Measurements from ENCODE around the gene SLC9A3. TPM values are rescaled to one million over a fixed set of nuclear protein-coding genes. Genes with fewer than 3 reads are reported as not detected.

SLC9A3 gene
- total RNA-seq, 1 donor from 2014 or later: 1.6 TPM

DNA sequence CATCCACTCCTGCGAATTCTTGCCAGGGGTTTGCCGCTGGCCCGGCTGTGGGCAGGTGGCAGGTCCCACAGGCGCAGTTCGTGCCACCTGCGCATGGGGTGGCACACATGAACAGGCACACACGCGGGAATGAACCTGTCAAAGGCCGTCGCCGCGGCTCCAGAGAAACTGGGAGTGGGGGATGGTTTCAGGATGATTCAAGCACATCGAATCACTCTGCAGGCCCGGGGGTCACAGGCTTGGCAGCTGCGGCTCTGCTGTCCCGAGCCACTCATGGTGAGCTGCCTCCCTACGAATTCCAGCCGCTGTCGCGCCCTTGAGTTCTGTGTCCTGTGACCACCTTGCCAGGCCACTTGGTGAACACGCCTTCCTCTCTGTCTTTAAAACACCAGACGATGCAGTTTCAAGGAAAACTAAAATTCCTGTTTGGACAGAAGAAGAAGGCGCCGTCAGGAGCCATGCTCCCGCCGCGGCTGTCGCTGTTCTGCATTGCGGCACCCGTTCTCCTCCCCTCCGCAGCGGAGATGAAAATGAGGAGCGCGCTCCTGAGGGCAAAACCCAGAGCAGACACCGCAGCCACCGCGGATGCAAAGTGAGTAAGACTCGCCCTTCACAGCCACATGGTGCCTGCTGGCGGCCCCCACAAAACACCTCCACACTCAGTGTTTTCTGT lies 96.7 kb downstream of the SLC9A3 start:
- no peak for ATAC-seq

- ATAC-seq: no peak
Measured at GRCh38 chr5:426392-426976, 97.8 kb downstream of the SLC9A3 start.

DNA sequence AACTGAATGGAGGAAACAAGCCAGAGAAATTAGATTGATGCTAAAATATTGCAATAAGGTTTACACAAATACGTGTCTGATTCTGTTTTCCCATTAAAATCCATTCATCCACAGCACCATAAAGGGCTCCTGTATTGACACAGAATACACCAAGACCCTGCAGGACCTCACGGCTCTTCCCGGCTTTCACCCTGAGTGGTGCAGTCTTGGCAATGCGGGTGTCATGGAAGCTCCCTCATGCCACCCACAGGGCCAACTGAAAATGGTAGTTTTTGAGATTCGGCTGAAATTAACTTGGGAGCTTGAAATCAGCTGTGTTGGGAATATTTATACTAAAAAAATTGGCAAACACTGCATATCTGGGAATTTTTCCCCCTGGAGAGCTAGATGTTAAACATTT lies 98.5 kb downstream of the SLC9A3 start:
- ATAC-seq: no peak

DNA sequence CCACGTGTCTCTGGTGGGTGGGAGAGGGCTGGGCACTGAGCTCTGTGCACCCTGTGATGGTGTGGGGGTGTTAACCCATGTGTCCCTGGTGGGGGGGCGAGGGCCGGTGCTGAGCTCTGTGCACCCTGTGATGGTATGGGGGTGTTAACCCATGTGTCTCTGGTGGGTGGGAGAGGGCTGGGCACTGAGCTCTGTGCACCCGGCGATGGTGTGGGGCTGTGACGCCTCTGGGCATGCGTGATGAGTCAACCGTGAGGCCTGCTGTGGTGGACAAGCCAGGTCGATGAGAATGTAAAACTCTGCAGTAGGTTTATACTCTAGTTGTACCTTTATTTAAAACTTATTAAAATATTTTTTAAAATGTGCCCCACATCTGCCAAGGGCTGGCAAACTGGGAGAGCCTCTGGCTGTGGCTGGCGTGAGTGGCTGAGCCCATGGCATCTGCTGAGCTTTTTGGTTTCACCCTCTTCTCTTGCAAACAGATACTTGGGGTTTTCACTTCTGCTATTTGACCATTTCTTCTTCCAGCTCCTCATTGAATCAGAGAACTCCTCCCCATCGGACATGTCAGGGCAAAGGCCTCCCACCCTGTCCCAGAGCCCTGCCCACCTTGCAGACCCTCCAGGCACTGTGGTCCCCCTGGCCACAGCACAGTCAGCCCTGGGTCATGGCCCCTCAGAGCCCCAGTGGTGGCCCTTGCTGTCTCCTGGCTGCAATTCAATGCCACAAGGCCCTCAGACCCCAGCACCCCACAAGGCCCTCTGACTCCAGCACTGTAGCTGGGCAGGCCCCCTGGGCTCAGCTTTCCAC lies 99.7 kb downstream of the SLC9A3 start:
- ATAC-seq: no peak

DNA sequence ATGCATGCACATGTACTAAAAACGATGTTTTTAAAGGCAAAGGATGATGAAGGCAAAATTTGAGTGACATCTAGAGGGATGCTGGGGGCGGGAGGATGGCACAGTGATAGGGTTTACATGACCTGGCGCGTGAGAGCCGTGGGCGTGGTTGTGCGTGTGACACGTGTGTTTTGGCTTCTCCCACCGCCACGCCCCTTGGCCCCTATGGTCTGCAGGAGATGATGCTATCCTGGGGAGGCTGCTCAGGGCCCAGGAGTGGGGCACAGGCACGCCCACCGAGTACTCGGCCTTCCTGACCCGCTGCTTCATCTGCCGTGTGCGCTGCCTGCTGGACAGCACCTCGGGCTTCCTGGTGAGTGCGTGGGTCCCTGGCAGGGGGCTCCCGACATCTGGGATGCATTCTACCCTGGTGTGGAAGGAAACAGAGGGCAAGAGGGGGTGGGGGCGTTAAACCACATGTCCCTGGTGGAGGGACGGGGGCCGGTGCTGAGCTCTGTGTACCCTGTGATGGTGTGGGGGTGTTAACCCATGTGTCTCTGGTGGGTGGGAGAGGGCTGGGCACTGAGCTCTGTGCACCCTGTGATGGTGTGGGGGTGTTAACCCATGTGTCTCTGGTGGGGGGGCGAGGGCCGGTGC lies 100.5 kb downstream of the SLC9A3 start:
- no peak for ATAC-seq

DNA sequence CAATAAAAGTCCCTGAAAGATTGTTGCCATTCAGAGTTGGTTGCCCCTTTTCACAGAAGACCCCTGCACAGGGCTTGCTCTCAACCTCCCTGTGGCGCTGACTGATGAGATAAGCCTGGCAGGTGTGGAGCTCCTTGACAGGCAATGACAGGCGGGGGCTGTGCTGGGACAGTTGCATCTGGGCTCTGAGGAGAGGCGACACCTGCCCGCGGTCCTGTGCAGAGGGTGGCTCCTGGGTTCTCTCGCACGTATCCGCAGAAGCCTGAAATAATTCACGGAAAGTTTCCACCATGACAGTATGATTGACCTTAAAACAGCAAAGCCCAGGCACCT lies 101.0 kb downstream of the SLC9A3 start:
- ATAC-seq: no peak

GRCh38 chr5:422323-423232 lies 101.7 kb downstream of the SLC9A3 start:
- no peak for ATAC-seq

DNA sequence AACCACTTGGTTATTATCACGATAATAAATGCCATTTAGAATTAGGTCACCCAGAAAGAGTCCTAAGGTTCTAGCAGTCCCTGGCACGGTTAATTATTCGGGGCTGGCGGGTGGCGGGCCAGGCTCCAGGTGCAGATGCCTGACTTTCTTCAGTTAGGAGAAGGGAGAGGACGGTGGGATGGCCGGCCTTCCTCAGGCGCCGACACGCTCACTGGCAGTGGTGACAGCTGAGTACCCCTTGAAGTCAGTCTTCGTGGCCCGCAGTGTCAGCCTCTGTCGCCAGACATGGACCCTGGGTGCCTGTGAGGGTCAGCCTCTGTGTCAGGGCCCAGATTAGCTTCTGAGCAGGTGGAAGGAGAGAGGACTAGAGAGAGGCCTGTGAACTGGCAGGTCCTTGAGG lies 102.3 kb downstream of the SLC9A3 start:
- no peak for ATAC-seq

GRCh38 chr5:421287-421880 lies 102.9 kb downstream of the SLC9A3 start:
- no peak for ATAC-seq

GRCh38 chr5:420632-421286 lies 103.5 kb downstream of the SLC9A3 start:
- no peak for ATAC-seq

Other genes starting within 250 kb of the SLC9A3 start
- 1.1 TPM for gene AHRR, start 202.7 kb downstream of the SLC9A3 start, total RNA-seq
- gene EXOC3, start 81.3 kb downstream of the SLC9A3 start, total RNA-seq: 37.4 TPM
- gene CEP72, start 87.9 kb upstream of the SLC9A3 start, total RNA-seq: 8.2 TPM
- gene TPPP, start 168.9 kb upstream of the SLC9A3 start, total RNA-seq: 3.3 TPM